A673 (cell line): ENCODE results near the gene APBB2.

Source experiments
- EZH2 ChIP-seq: fragments of 200-600 bp; sonication (generic); IDR thresholded peaks from 2 replicates; pipeline ENCODE4 v1.6.1; 2017; ENCODE audit warnings: borderline replicate concordance, low read depth, mild to moderate bottlenecking, mixed read lengths, antibody characterized with exemption, low read length; ENCODE audit not compliant: poor library complexity, severe bottlenecking
- TF ChIP-seq, protein P1 (sequence below): fragments of 300-800, 200-600 bp; sonication (generic); conservative IDR thresholded peaks from 2 replicates; pipeline ENCODE4 v1.5.1; 2017; ENCODE audit warnings: low read depth, mild to moderate bottlenecking, antibody characterized with exemption, low read length, moderate library complexity, mixed read lengths

DNA sequence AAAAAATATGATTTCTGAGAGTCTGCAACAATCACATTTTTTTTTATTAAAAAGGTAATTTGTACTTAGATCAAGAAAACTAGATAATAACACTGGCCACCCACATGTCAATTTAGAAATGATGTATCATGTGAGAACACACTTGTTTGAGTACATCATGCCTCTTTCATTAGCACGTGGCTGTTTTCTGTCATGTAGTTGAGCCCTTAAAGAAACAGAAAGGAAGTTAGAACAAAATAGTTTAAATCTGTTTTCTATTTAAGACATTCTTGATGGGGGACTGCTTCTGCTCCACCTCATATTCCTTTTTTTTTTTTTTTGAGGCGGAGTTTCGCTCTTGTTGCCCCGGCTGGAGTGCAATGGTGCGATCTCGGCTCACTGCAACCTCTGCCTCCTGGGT is 257.1 kb downstream of the APBB2 start:
- TF ChIP-seq, protein P1, sequence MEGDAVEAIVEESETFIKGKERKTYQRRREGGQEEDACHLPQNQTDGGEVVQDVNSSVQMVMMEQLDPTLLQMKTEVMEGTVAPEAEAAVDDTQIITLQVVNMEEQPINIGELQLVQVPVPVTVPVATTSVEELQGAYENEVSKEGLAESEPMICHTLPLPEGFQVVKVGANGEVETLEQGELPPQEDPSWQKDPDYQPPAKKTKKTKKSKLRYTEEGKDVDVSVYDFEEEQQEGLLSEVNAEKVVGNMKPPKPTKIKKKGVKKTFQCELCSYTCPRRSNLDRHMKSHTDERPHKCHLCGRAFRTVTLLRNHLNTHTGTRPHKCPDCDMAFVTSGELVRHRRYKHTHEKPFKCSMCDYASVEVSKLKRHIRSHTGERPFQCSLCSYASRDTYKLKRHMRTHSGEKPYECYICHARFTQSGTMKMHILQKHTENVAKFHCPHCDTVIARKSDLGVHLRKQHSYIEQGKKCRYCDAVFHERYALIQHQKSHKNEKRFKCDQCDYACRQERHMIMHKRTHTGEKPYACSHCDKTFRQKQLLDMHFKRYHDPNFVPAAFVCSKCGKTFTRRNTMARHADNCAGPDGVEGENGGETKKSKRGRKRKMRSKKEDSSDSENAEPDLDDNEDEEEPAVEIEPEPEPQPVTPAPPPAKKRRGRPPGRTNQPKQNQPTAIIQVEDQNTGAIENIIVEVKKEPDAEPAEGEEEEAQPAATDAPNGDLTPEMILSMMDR, result no peak
- TF ChIP-seq EZH2, result no peak
